Neuronal stem cell (in vitro differentiated cells): ENCODE data around the gene NT5DC2.
"Not testable (repeated sequence)": the region's sequence is repeated elsewhere in the genome, so short reads cannot be mapped to it uniquely, and the experiment has no call there.

Source experiments
- DNase-seq: peaks from one replicate; pipeline ENCODE4 v3.0.0-alpha.2; 2013; ENCODE audit warnings: low spot score
- H2AFZ ChIP-seq: one replicate; pipeline ENCODE4 v1.6.1; 2013; ENCODE audit warnings: mild to moderate bottlenecking, low read length, inconsistent platforms
- H2AK5ac ChIP-seq: 2 replicates; pipeline ENCODE4 v1.6.1; 2013; ENCODE audit warnings: low read depth, mild to moderate bottlenecking, inconsistent platforms, low read length, moderate library complexity, mixed read lengths
- H2BK120ac ChIP-seq: 2 replicates; pipeline ENCODE4 v1.6.1; 2013; ENCODE audit warnings: low read depth, mild to moderate bottlenecking, inconsistent platforms, low read length, moderate library complexity, mixed read lengths
- H2BK12ac ChIP-seq: one replicate; pipeline ENCODE4 v1.6.1; 2013; ENCODE audit warnings: low read length, inconsistent platforms
- H2BK15ac ChIP-seq: 2 replicates; pipeline ENCODE4 v1.6.1; 2013; ENCODE audit warnings: mild to moderate bottlenecking, low read length, inconsistent platforms, mixed read lengths
- H2BK5ac ChIP-seq: one replicate; pipeline ENCODE4 v1.6.1; 2013; ENCODE audit warnings: inconsistent platforms, mild to moderate bottlenecking, low read length, moderate library complexity
- H3K14ac ChIP-seq: one replicate; pipeline ENCODE4 v1.6.1; 2013; ENCODE audit warnings: low read length, inconsistent platforms
- H3K18ac ChIP-seq: 2 replicates; pipeline ENCODE4 v1.6.1; 2013; ENCODE audit warnings: low read length, inconsistent platforms
- H3K23ac ChIP-seq: 2 replicates; pipeline ENCODE4 v1.6.1; 2013; ENCODE audit warnings: low read depth, mild to moderate bottlenecking, mixed read lengths, low read length, inconsistent platforms; ENCODE audit not compliant: poor library complexity
- H3K27ac ChIP-seq: replicated peaks from 3 replicates; pipeline ENCODE4 v1.5.1; 2013; ENCODE audit warnings: low read length, inconsistent platforms
- H3K27me3 ChIP-seq, 3 experiments: 2 replicates each; pipeline ENCODE4 v1.6.1; 2013; ENCODE audit warnings: low read length in 3 of 3, mild to moderate bottlenecking in 2 of 3, inconsistent platforms in 1 of 3, low read depth in 1 of 3, mixed read lengths in 1 of 3, moderate library complexity in 1 of 3; ENCODE audit not compliant: control insufficient read depth in 3 of 3, insufficient read depth in 3 of 3
- H3K36me3 ChIP-seq, 2 donors: replicated peaks in 1 of 2; 2 replicates each; pipeline ENCODE4 v1.6.1; 2013; ENCODE audit warnings: low read length in 2 of 2; ENCODE audit not compliant: control insufficient read depth in 2 of 2, insufficient read depth in 2 of 2
- H3K4ac ChIP-seq: 2 replicates; pipeline ENCODE4 v1.6.1; 2013; ENCODE audit warnings: inconsistent platforms, mild to moderate bottlenecking, low read length, moderate library complexity
- H3K4me1 ChIP-seq, 2 donors: 1 replicate in 1 of 2; 2 replicates in 1 of 2; pipeline ENCODE4 v1.6.1; 2013; ENCODE audit warnings: low read length in 2 of 2, low read depth in 1 of 2; ENCODE audit not compliant: control insufficient read depth in 2 of 2, insufficient read depth in 1 of 2
- H3K4me2 ChIP-seq: one replicate; pipeline ENCODE4 v1.6.1; 2013; ENCODE audit warnings: mild to moderate bottlenecking, low read length, inconsistent platforms; ENCODE audit not compliant: insufficient read depth, poor library complexity, severe bottlenecking
- H3K4me3 ChIP-seq, 2 donors: 2 replicates each; pipeline ENCODE4 v1.5.1; 2013; ENCODE audit warnings: low read length in 2 of 2, mild to moderate bottlenecking in 2 of 2, inconsistent platforms in 1 of 2, moderate library complexity in 1 of 2
- H3K79me1 ChIP-seq: one replicate; pipeline ENCODE4 v1.6.1; 2013; ENCODE audit warnings: low read depth, mild to moderate bottlenecking, inconsistent platforms, low read length, moderate library complexity
- H3K9ac ChIP-seq: one replicate; pipeline ENCODE4 v1.6.1; 2013; ENCODE audit warnings: mild to moderate bottlenecking, low read depth, low read length, inconsistent platforms; ENCODE audit not compliant: poor library complexity
- H3K9me3 ChIP-seq, 2 donors: replicated peaks in 1 of 2; 2 replicates each; pipeline versions ENCODE3 to v1.6.1; 2013; ENCODE audit warnings: low read length in 2 of 2, mild to moderate bottlenecking in 2 of 2, inconsistent platforms in 1 of 2, low read depth in 1 of 2, mixed read lengths in 1 of 2, moderate library complexity in 1 of 2; ENCODE audit not compliant: control insufficient read depth in 2 of 2, insufficient read depth in 1 of 2
- H4K8ac ChIP-seq: one replicate; pipeline ENCODE4 v1.6.1; 2013; ENCODE audit warnings: low read depth, mild to moderate bottlenecking, inconsistent platforms, low read length, moderate library complexity
- H4K91ac ChIP-seq: one replicate; pipeline ENCODE4 v1.6.1; 2013; ENCODE audit warnings: low read length, low read depth, mild to moderate bottlenecking, inconsistent platforms; ENCODE audit not compliant: poor library complexity
- whole genome bisulfite sequencing, 2 donors: extraction: QIAGEN DNeasy Blood & Tissue Kit; methylation state at CpG; one replicate each; pipeline ENCODE4 v1.1.7; 2013; ENCODE audit warnings: missing lambda C conversion rate in 2 of 2, mixed read lengths in 1 of 2; ENCODE audit not compliant: insufficient read length in 2 of 2, insufficient replicate concordance in 1 of 2; ENCODE audit errors: extremely low coverage in 2 of 2; 5-methylcytosine and 5-hydroxymethylcytosine counted together

NT5DC2 gene

DNA sequence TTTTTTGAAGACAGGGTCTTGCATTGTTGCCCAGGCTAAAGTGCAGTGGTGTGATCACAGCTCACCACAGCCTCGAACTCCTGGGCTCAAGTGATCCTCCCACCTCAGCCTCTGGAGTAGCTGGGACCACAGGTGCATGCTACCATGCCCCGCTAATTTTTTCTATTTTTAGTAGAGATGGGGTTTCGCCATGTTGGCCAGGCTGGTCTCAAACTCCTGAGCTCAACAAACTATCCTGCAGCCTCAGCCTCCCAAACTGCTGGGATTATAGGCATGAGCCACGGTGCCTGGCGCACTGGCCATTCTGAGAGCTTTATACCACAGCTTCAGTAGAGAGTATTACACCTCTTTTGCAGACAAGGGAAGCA is 7.0 kb downstream of the NT5DC2 start:
- Histone ChIP-seq H3K36me3 (peaks cover 57% of the 10 kb centered on the region in 2 donors), H3K79me1 (peaks cover 16% of the 10 kb centered on the region), H3K4me1 (peaks cover 11 to 25% of the 10 kb centered on the region in 2 donors)
- H2AFZ ChIP-seq, H3K14ac ChIP-seq, H3K9me3 ChIP-seq, H3K27ac ChIP-seq, H2AK5ac ChIP-seq, H2BK12ac ChIP-seq, DNase-seq, H2BK5ac ChIP-seq, H3K23ac ChIP-seq, H3K4me2 ChIP-seq, H3K4ac ChIP-seq, H3K27me3 ChIP-seq, H4K91ac ChIP-seq, H4K8ac ChIP-seq, H3K18ac ChIP-seq, H3K4me3 ChIP-seq, H2BK15ac ChIP-seq, H3K9ac ChIP-seq, H2BK120ac ChIP-seq: not testable (repeated sequence)
- no CpG with 5 or more reads among the region's 5 CpGs for WGBS, 2 donors

DNA sequence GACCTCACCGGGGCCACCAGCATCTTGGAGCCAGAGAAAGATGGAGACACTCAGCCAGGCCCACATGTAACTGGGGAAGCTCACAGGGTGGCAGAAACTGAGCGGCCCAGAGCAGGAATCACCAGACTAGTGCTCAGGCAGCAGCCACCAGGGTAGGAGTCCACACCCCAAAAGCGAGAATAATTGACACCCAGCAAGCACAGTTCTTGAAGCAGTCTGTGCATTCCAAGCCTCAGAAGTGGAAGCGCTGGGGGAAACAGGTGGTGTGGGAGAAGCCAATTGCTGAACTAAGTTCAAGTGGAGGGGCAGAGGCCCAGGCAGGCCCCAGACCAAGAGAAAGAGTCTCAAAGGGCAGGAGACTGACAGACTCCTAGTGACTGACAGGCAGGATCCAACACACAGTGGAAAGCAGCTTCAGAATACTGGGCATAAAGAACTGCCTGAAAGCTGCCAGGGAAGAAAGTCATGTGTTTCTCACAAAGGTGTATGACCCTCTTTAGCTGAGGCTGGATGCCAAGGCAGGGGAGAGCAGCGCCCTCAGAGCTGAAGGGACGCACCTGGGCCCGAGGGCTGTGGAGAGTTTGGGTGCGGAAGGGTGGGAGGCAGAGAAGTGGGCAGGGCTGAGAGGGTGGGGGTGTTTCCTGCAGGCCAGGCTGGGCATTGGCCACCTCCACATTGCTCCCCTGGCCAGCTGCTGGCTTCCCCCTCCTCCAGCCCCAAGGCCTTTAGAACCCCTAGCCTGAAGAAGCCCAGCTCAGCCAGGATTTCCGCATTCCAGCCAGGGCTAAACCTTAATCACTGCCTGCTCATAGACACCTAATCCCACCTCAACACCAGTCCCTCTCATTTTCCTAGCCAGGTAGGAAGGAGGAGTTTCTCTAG is 7.7 kb downstream of the NT5DC2 start:
- H2AK5ac ChIP-seq = no peak overlapping the region
- H3K14ac ChIP-seq = no peak overlapping the region
- no peak overlapping the region for H3K18ac ChIP-seq
- H2AFZ ChIP-seq = no peak overlapping the region
- peaks cover 15% of the 10 kb centered on the region for H3K79me1 ChIP-seq
- no peak overlapping the region for H3K4me3 ChIP-seq
- WGBS, 2 donors = no CpG with 5 or more reads among the region's 9 CpGs
- H3K27ac ChIP-seq = no peak overlapping the region
- no peak overlapping the region for H3K23ac ChIP-seq
- H4K91ac ChIP-seq = no peak overlapping the region
- no peaks in the 10 kb centered on the region for H3K9me3 ChIP-seq
- no peak overlapping the region for H2BK15ac ChIP-seq
- H4K8ac ChIP-seq = no peak overlapping the region
- no peak overlapping the region for H2BK120ac ChIP-seq
- H3K9ac ChIP-seq = no peak overlapping the region
- no peaks in the 10 kb centered on the region for H3K27me3 ChIP-seq
- H3K36me3 ChIP-seq = peaks cover 56 to 57% of the 10 kb centered on the region in 2 donors
- H3K4ac ChIP-seq = no peak overlapping the region
- no peak for DNase-seq
- H3K4me1 ChIP-seq = peaks cover 9 to 24% of the 10 kb centered on the region in 2 donors
- no peak overlapping the region for H2BK5ac ChIP-seq
- H2BK12ac ChIP-seq = no peak overlapping the region
- H3K4me2 ChIP-seq = no peak overlapping the region

DNA sequence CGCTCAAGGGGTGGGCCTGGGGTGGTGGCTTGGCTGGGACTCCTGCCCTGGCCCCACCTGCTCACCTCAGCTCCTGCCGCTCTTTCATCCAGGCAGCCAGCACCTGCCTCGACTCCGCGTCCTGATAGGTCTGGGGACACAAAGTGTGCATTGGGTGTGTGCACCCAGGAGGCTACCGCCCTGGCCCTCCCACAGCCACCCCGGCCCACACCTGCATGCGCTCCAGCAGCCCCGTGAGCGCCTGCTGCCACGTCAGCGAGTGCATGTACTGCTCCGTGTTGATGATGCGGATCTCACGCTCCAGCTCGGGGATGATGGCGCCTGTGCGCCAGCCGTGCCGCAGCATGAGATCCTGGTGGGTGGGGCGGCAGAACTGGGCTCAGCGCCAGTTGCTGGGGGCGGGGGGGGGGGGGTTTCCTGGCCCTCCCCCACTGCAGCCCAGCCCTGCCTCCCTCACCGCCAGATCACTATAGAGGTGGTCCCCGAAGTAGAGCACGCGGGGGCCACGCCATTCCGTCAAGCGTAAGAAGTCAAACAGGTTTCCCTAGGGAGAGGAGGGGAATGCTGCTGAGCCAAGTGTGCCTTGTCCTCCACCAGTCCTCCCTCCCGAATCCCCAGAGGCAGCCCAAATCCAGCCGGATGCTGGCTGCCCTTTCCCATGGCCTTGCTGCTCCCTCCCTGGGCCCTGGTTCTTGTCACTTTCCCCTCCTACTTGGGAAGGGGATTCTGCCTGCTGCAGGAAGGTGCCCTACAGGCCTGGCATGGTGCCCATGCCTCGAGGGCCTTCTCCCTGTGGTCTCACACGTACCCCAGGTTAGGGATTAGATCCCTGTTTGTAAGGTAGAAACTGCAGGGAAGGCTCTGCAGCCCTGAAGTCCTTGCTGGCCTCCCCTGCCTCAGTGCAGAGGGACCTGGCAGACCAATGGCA is 8.6 kb downstream of the NT5DC2 start:
- H2AFZ ChIP-seq = no peak overlapping the region
- H2BK120ac ChIP-seq = no peak overlapping the region
- no peak overlapping the region for H3K4me3 ChIP-seq
- H2AK5ac ChIP-seq = no peak overlapping the region
- no peaks in the 10 kb centered on the region for H3K27me3 ChIP-seq
- no CpG with 5 or more reads among the region's 34 CpGs for WGBS, 2 donors
- H4K8ac ChIP-seq = no peak overlapping the region
- H3K14ac ChIP-seq = no peak overlapping the region
- H2BK5ac ChIP-seq = no peak overlapping the region
- H3K27ac ChIP-seq = no peak overlapping the region
- no peaks in the 10 kb centered on the region for H3K9me3 ChIP-seq
- H2BK15ac ChIP-seq = no peak overlapping the region
- peaks cover 9 to 24% of the 10 kb centered on the region in 2 donors for H3K4me1 ChIP-seq
- no peak overlapping the region for H2BK12ac ChIP-seq
- no peak overlapping the region for H4K91ac ChIP-seq
- H3K4ac ChIP-seq = no peak overlapping the region
- H3K9ac ChIP-seq = no peak overlapping the region
- no peak for DNase-seq
- H3K4me2 ChIP-seq = no peak overlapping the region
- no peak overlapping the region for H3K23ac ChIP-seq
- H3K79me1 ChIP-seq = peaks cover 13% of the 10 kb centered on the region
- H3K18ac ChIP-seq = no peak overlapping the region
- H3K36me3 ChIP-seq = peaks cover 54% of the 10 kb centered on the region in 2 donors

DNA sequence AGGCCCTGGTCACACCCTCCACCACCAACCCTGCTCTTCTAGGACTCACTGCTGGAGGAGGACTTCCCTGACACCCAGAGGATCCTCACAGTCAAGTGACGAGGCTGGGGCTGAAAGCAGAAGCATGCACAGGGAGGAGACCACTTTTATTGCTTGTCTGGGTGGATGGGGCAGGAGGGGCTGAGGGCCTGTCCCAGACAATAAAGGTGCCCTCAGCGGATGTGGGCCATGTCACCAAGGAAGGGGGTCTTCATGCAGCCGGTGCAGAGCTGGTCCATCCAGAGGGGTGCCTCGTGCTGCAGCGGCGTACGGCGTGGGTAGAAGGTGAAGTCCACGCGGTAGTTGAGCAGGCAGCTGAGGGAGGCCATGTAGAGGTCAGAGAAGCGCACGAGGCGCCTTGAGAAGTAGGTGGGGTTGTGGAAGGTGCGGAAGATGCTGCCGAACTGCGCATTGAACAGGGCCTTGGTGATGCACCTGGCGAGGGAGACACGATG is 9.4 kb downstream of the NT5DC2 start:
- H4K91ac ChIP-seq = no peak overlapping the region
- no peak overlapping the region for H3K14ac ChIP-seq
- peaks cover 51 to 53% of the 10 kb centered on the region in 2 donors for H3K36me3 ChIP-seq
- no peak overlapping the region for H4K8ac ChIP-seq
- no peak overlapping the region for H3K4me2 ChIP-seq
- no CpG with 5 or more reads among the region's 18 CpGs for WGBS, 2 donors
- peaks cover 9 to 24% of the 10 kb centered on the region in 2 donors for H3K4me1 ChIP-seq
- H2AFZ ChIP-seq = no peak overlapping the region
- no peak overlapping the region for H2AK5ac ChIP-seq
- H3K18ac ChIP-seq = no peak overlapping the region
- no peak for DNase-seq
- H3K23ac ChIP-seq = no peak overlapping the region
- no peak overlapping the region for H2BK15ac ChIP-seq
- no peak overlapping the region for H3K9ac ChIP-seq
- H3K4ac ChIP-seq = no peak overlapping the region
- H2BK12ac ChIP-seq = no peak overlapping the region
- no peak overlapping the region for H3K4me3 ChIP-seq
- H2BK5ac ChIP-seq = no peak overlapping the region
- peaks cover 6% of the 10 kb centered on the region for H3K79me1 ChIP-seq
- no peak overlapping the region for H2BK120ac ChIP-seq
- no peaks in the 10 kb centered on the region for H3K9me3 ChIP-seq
- H3K27me3 ChIP-seq = no peaks in the 10 kb centered on the region
- no peak overlapping the region for H3K27ac ChIP-seq
